Ramos (cell line): ENCODE results near the gene UPF1.
"Not testable (repeated sequence)": the region's sequence is repeated elsewhere in the genome, so short reads cannot be mapped to it uniquely, and the experiment has no call there.

Experiments used
- in situ Hi-C: fragments of 300-500 bp; cut with MboI; formaldehyde crosslinking; loops from one replicate; pipeline ENCODE4 v1.14.3; 2022; ENCODE audit warnings: low sequenced_read_pairs; ENCODE audit not compliant: unreplicated experiment

Gene UPF1

GRCh38 chr19:18906605-18907519, 75.1 kb downstream of the UPF1 start:
- in situ Hi-C loops, result no loop called here

DNA sequence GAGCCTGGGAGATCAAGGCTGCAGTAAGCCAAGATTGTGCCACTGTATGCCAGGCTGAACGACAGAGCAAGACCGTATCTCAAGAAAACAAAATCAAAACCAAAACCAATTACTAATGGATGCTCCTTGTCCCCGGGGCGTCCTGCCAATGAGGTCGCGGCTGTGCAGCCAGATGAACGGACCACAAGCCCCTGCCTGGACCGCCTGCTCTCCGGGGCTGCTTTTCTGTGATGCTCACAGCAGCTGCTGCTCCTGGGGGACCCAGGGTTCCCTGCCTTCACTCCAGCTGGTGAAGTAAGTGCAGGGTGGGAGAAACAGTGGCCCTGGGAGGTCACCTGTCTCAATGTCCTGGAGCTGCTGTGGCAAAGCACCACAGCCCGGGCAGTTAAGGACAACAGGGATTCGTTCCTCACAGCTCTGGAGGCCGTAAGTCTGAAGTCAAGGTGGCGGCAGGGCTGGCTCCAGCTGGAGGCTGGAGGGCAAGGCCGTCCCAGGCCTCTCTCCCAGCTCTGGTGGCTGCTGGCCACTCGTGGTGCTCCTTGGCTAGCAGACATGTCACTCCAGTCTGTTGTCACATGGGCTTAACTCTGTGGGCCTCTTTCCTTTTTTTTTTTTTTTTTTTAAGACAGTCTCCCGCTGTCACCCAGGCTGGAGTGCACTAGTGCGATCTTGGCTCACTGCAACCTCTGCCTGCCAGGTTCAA, 77.3 kb downstream of the UPF1 start:
- in situ Hi-C loops, result no loop called here

- in situ Hi-C loops, result no loop called here
Measured at GRCh38 chr19:18910010-18910409, 78.3 kb downstream of the UPF1 start.

DNA sequence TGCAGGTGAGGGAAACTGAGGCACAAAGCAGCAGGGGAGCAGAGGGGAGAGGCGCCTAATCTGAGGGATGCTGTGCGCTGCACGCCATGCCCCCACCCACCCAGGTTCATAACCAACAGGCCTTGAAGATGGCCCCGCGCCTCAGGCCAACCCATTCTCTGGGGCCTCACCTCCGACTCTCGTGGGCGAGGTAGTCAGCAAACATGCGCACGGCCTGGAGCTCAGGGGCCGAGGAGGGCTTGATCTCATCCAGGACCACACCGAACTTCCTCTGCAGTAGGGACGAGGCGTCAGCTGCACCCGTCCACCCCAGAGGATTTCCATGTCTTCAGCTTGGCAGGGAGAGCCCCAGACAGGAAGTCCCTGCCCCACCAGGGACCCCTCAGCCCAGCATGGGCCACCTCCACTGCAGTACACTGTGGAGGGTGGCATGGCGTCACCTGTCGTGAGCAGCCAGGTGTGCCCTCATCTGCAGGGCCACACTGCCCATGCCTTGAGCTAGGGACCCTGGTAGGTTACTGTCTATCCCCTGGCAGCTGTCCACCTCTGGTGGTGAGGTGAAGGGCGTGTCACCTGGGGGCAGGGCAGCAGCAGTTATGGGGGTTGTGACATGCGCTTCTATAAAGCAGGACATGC, 79.2 kb downstream of the UPF1 start:
- in situ Hi-C loops, result no loop called here

- in situ Hi-C loops, result no loop called here
Measured at GRCh38 chr19:18912933-18913332, 81.2 kb downstream of the UPF1 start.

DNA sequence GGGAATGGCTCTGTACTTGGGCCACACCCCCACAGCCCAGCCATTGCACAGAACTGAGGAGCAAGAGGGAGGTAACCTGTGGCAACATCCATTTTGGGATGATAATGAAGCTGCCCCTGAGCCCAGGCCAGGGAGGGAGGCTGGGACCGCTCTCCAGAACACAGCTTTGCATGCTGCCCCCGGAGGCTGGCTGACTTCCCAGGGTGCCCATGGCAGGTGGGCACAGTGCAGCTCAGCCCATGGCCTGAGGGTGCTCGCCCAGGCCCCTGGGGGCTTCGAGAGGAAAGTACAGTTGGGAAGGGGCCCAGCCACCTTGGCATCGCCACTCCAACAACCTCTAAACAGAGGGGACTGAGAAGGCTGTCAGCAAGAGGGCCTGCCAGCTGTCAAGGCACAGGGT, 81.7 kb downstream of the UPF1 start:
- in situ Hi-C loops, result no loop called here

- in situ Hi-C loops, result no loop called here
Measured at GRCh38 chr19:18915639-18916038, 83.9 kb downstream of the UPF1 start.

GRCh38 chr19:18917593-18917992, 85.8 kb downstream of the UPF1 start:
- in situ Hi-C loops, result not testable (repeated sequence)
